ENCODE measurements around the gene MAP1B. TPM values are rescaled to one million over a fixed set of nuclear protein-coding genes. Genes with fewer than 3 reads are reported as not detected.
A peak's percentile ranks its signal among the peaks of the same experiment; 100 is the strongest.

MAP1B gene
- total and polyA plus RNA-seq, 5 experiments from 2014 or later: 0.08 to 0.46 (median 0.36) TPM; not detected in 2

DNA sequence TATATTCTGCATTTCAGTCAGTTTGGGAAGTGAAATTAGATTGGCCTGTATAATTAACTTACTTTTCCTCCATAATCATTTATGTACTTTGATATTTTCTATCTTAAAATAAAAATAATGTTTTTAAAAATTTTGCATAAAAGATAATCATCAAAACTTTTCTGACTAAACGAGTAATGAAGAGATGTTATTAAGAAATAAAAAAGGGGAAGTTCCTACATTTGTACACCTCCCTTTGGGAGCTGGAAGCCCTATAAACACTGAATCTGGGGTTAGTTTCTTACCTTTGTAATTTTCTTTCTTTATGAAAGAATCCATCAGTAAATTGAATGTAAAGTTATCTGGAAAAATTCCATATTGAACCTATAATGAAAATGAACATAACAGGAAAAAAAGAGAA, 126.6 kb downstream of the MAP1B start:
- no peak for ATAC-seq
- Mint-ChIP-seq H3K4me1 (peaks cover 19 to 56% (median 43%) of the 10 kb centered on the region in 4 donors), H3K4me3 (no peak overlapping the region), H3K9me3 (no peaks in the 10 kb centered on the region), H3K27ac (peak overlapping the region in 1 of 10 donors; percentile 55), H3K27me3 (no peaks in the 10 kb centered on the region), H3K36me3 (peaks cover 0 to 70% (median 31%) of the 10 kb centered on the region in 3 donors)
- POLR2A ChIA-PET: no interaction called here
- no peak for DNase-seq

DNA sequence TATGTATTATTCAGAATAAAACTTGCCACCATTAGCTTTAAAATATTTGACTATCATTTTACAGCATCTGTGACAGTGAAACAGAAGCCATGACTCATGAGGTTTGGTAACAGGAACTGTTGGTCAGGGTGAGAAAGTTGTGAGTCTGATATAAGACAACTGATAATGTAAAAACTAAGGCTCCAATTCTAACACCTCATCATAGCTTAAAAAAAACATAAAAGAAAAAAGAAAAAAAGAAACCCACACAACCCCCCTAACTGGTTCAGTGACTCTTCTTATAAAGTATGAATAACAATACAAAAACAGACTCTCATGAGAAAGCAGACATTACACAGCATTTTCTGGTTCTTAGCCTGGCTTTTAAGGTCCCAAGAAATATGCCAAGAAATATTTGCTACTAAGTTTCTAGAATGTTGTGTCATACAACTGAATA, 127.0 kb downstream of the MAP1B start:
- peak in 3 of 10 donors; percentile 6 to 57 (median 25) for DNase-seq
- POLR2A ChIA-PET: no interaction called here

DNA sequence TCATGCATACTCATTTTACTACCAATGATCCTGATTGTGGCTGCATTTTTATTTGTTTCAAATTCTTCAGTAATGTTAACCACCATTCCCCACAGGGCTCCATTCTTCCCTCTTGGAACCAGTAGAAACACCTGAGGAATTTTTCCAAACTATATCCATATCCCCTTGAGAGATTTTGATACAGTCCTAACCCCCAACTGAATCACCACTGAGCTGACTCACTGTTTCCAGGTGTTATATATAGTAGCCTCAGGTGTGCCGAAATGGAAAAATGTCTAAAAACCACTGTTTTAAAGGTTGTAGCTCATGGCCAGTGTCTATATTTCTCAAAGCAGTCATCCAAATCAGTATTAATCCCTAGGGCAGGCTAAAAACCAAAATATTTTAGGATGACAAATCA, 127.6 kb downstream of the MAP1B start:
- DNase-seq: no peak

More for the DNA sequence above, 127.0 kb downstream of the MAP1B start:
- H3K4me3 Mint-ChIP-seq: peak overlapping the region in 3 of 10 donors; percentile 5 to 43 (median 24)
- peak overlapping the region in 2 of 10 donors; percentile 53 to 55 for H3K27ac Mint-ChIP-seq
- H3K27me3 Mint-ChIP-seq: no peaks in the 10 kb centered on the region
- H3K4me1 Mint-ChIP-seq: peaks cover 19 to 56% (median 43%) of the 10 kb centered on the region in 4 donors
- peak; percentile 27 to 50 for ATAC-seq
- peaks cover 0 to 72% (median 34%) of the 10 kb centered on the region in 3 donors for H3K36me3 Mint-ChIP-seq
- H3K9me3 Mint-ChIP-seq: no peaks in the 10 kb centered on the region

DNA sequence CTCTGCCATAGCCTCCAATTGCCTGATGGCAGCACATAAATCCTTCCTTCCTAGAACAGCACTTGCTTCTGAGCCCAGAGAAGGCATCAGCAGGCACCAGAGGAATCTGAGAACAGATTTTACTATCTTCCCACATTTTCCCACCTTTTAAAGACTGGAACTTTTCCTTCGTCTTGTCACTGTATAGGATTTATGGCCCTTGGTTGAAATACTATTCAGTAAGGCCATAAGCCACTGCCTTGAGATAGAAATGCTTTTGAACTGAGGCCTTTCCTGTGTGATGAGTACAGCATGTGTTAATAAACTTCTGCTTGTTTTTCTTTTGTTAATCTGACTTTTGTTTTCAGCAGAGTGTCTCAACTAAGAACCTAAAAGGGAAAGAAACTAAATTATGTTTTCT, 128.4 kb downstream of the MAP1B start:
- Mint-ChIP-seq H3K36me3 (peaks cover 0 to 68% (median 33%) of the 10 kb centered on the region in 3 donors), H3K27me3 (no peaks in the 10 kb centered on the region), H3K27ac (no peak overlapping the region), H3K9me3 (no peaks in the 10 kb centered on the region), H3K4me3 (no peak overlapping the region), H3K4me1 (peaks cover 13 to 48% (median 37%) of the 10 kb centered on the region in 4 donors)
- POLR2A ChIA-PET: no interaction called here
- DNase-seq (no peak), ATAC-seq (no peak)

More for the DNA sequence above, 127.6 kb downstream of the MAP1B start:
- no peaks in the 10 kb centered on the region for H3K27me3 Mint-ChIP-seq
- H3K9me3 Mint-ChIP-seq: no peaks in the 10 kb centered on the region
- ATAC-seq: no peak
- H3K27ac Mint-ChIP-seq: peak overlapping the region in 1 of 10 donors; percentile 5
- H3K4me3 Mint-ChIP-seq: no peak overlapping the region
- peaks cover 19 to 56% (median 42%) of the 10 kb centered on the region in 4 donors for H3K4me1 Mint-ChIP-seq
- H3K36me3 Mint-ChIP-seq: peaks cover 0 to 71% (median 34%) of the 10 kb centered on the region in 3 donors
- POLR2A ChIA-PET: no interaction called here

DNA sequence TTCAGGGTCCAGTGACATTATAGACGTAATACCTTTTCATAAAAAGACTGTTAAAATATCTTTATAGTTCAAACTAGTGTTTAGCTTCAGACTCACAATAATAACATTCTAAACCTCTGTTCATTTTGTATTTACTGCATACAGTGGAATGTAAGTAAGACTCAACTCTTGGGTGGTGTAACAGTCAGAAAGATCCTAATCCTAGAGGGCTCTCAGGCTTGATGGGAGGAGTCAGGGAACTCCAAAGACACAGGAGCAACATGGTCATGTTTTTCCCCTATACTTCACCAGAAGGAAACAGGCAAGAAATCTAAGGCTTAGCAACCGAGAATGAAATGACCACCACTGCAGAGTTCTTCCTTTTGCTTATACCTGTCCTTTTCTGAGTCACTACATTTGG, 130.1 kb downstream of the MAP1B start:
- Mint-ChIP-seq H3K4me3 (no peak overlapping the region), H3K36me3 (peaks cover 0 to 70% (median 32%) of the 10 kb centered on the region in 3 donors), H3K27ac (no peak overlapping the region), H3K4me1 (peaks cover 16 to 45% (median 32%) of the 10 kb centered on the region in 4 donors), H3K27me3 (no peaks in the 10 kb centered on the region), H3K9me3 (no peaks in the 10 kb centered on the region)
- ATAC-seq (no peak), DNase-seq (no peak)
- POLR2A ChIA-PET: interaction anchor here (0.6 kb wide), 1 partner anchor 967 kb away, joined by 3 read pairs; no protein-coding TSS in a partner anchor

DNA sequence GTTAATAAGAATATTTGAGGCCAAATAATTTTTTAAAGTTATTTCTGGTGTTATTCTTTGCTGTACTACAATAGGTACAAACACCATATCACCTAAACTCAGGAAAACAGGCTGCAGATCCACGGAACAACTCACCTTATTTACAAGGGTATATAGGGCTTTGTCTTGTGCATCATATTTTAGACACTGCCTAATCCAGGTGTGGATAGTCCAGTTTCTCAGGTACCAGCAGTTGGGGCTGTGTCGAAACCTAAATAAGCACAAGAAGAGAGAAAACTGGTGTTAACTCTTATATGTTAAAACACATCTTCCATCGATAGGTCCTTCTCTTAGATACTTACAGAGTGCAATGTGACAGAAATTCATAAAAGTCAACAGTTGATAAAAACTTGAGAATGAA, 130.6 kb downstream of the MAP1B start:
- ATAC-seq (no peak), DNase-seq (no peak)
- Mint-ChIP-seq H3K4me1 (peaks cover 14 to 45% (median 27%) of the 10 kb centered on the region in 4 donors), H3K4me3 (no peak overlapping the region), H3K27ac (no peak overlapping the region), H3K9me3 (no peaks in the 10 kb centered on the region), H3K27me3 (no peaks in the 10 kb centered on the region), H3K36me3 (peaks cover 0 to 73% (median 32%) of the 10 kb centered on the region in 3 donors)
- POLR2A ChIA-PET: no interaction called here

DNA sequence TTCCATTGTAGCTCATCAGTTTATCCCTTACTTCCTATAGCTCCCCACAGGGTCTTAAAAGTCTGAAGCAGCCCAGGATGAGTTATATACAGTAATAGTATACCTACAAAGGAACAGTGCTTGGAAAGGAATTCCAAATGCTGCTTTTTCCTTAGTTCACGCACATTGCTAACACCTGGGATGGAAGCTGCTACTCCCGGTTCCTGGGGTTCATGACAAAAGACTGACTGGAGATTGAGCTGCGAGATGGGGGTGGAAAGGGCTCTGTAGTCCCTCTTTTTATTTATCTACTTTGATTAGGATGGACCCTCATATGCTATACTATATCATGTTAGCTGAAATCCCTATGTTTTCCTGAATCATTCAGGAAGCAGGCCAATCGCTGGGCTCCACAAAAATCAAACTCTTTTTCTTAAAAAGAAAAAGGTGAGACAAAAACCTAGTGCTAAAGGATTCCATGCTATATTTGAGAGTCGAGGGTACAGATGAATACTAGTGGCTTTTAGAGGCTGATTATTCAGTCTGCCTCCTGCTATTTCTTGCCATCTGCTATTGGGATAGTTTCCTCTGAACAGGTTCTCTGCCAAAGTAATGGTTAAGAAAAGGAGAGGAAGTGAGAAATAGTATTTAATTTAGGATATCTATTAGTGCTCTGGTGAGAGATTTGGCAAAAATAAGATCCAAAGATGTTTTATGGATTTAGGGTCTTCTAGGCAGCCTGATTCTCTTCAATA, 131.6 kb downstream of the MAP1B start:
- H3K36me3 Mint-ChIP-seq: peaks cover 0 to 71% (median 32%) of the 10 kb centered on the region in 3 donors
- H3K9me3 Mint-ChIP-seq: no peaks in the 10 kb centered on the region
- no peak overlapping the region for H3K27ac Mint-ChIP-seq
- ATAC-seq (no peak), DNase-seq (no peak)
- H3K4me1 Mint-ChIP-seq: peaks cover 11 to 41% (median 22%) of the 10 kb centered on the region in 4 donors
- H3K27me3 Mint-ChIP-seq: no peaks in the 10 kb centered on the region
- POLR2A ChIA-PET: no interaction called here
- H3K4me3 Mint-ChIP-seq: no peak overlapping the region

DNA sequence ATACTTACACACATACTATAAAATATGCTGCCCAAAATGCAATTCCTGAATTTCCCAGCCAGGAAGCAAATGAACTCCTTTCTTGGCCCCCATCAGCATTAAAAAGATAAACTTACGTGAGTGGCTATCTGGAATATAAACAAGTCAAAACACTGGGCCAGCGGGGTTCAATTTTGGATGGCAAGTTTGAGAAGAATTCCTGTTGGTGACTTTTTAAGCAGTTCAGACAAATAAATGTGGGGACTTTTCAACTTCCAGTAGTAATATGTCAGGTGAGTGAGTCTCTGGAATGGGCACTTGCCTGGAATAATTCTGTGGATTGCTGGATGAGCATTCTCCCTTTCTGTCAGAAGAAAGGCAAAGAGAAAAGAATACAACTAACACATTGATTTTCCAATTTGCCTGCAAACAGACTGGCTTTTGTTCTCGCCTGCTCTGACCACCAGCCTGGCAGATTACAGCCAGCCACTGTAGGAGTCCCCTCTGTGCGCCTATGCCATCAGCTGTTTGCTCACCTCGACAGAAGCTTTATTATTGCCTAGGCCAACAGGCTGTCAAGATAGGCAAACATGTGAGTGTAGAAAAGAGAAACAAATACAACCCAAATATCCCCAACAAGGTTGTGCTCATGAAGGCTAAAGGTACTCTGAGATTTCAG, 134.2 kb downstream of the MAP1B start:
- H3K4me3 Mint-ChIP-seq: no peak overlapping the region
- POLR2A ChIA-PET: no interaction called here
- DNase-seq (no peak), ATAC-seq (no peak)
- peaks cover 15 to 40% (median 21%) of the 10 kb centered on the region in 4 donors for H3K4me1 Mint-ChIP-seq
- no peaks in the 10 kb centered on the region for H3K9me3 Mint-ChIP-seq
- no peaks in the 10 kb centered on the region for H3K27me3 Mint-ChIP-seq
- H3K27ac Mint-ChIP-seq: no peak overlapping the region
- H3K36me3 Mint-ChIP-seq: peaks cover 0 to 48% (median 20%) of the 10 kb centered on the region in 3 donors

DNA sequence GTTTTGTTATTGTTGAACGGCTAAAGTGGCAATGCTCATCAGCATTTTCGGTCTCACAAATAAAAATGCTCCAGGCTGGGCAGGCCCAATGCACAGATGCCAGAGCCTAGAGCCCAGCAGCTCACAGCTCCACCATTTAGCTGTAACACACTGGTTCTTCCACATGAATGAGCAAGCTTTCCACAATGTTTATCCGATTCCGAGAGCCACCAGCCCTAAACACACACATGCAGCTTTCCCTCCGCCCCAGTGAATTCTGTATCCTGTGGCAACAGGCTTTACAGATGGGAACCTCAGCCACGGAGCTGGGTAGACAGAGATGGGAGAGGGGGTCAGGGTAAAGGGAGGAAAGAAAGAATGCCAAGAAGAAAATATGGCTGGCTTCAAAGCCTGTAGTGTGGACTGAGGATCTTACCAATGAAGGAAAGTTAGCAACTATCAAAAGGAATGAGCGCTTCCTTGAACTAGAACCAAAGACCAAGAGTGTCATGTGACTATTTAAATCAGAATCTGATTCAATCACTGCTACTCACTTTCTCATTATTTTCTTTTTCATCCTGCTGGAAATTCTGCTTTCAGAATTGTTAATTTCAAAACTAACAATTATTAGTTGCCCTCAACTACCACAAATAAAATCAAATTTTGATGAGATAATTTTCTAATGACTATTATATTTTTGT, 135.7 kb downstream of the MAP1B start:
- POLR2A ChIA-PET: no interaction called here
- DNase-seq (no peak), ATAC-seq (no peak)
- Mint-ChIP-seq H3K4me1 (peaks cover 22 to 44% (median 27%) of the 10 kb centered on the region in 4 donors), H3K9me3 (no peaks in the 10 kb centered on the region), H3K27ac (no peak overlapping the region), H3K4me3 (no peak overlapping the region), H3K27me3 (no peaks in the 10 kb centered on the region), H3K36me3 (peaks cover 0 to 35% (median 11%) of the 10 kb centered on the region in 3 donors)

DNA sequence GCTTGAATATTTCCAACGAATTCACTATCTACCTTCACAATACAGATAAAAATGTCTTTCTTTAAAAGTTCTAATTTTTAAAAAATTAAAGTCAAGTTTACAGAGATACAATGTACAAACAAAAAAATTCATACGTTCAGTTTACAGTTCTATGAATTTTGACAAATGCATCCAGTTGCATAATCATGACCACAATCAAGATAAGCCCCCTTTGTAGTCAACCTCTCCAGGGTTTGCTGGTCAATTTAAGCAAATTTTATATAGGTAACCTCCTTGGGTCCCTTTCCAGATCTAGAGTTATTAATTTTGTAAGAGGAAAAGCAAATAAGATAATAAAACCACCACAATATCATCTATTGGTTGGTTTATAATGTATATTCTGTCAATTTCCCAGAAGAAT, 136.4 kb downstream of the MAP1B start:
- no peak for ATAC-seq
- DNase-seq: no peak
- Mint-ChIP-seq H3K27me3 (no peaks in the 10 kb centered on the region), H3K4me1 (peaks cover 22 to 47% (median 28%) of the 10 kb centered on the region in 4 donors), H3K9me3 (no peaks in the 10 kb centered on the region), H3K27ac (no peak overlapping the region), H3K36me3 (peaks cover 0 to 30% (median 5%) of the 10 kb centered on the region in 3 donors), H3K4me3 (no peak overlapping the region)
- POLR2A ChIA-PET: no interaction called here

DNA sequence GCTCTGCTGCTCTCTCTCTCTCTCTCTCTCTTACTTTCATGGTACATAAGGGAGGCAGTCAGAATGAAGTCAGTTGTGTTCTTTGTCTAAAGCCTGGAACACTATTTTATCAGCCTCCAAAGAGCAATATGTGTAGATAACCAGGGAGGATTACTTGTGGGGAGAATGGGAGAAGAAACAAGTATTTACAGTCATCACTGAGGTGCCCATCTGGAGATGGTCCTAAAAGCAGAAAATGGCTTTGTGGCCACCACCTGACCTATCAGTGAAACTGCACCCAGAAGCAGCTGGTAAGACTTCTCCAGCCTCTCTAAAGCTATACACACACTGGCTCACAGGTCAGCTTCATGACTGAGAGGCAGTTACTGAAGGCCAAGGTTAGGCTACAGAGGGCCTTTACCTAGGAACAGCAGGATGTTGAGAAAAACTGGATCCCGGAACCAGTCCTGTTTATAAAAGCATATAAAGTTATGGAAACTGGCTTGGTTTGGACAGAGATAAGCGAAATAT, 137.6 kb downstream of the MAP1B start:
- no peak for ATAC-seq
- Mint-ChIP-seq H3K9me3 (no peaks in the 10 kb centered on the region), H3K36me3 (peaks cover 0 to 24% (median 2%) of the 10 kb centered on the region in 3 donors), H3K4me1 (peaks cover 22 to 51% (median 31%) of the 10 kb centered on the region in 4 donors), H3K27me3 (no peaks in the 10 kb centered on the region), H3K4me3 (no peak overlapping the region), H3K27ac (peak overlapping the region in 1 of 10 donors; percentile 14)
- POLR2A ChIA-PET: no interaction called here
- DNase-seq: no peak

DNA sequence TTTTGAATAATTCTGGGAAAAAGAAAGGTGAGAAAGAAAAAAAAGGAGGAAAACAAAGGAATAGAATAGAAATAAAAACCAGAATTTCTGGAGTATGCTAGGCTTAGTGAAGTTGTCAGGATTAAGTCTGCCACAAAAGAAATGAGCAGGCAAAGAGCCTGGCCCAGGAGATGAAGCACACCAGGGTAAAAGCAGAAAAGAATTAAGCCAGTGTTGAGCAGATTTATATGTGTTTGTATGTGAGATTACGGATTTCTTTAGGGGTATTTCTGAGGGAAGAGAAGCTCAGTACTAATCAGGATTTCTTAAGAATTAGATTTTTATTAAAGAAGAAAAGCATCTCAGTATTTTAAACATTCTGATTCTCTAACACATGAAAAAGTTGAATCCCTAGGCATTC, 138.3 kb downstream of the MAP1B start:
- POLR2A ChIA-PET: no interaction called here
- peaks cover 22 to 51% (median 32%) of the 10 kb centered on the region in 4 donors for H3K4me1 Mint-ChIP-seq
- H3K9me3 Mint-ChIP-seq: no peaks in the 10 kb centered on the region
- peak overlapping the region in 1 of 10 donors; percentile 26 for H3K27ac Mint-ChIP-seq
- H3K4me3 Mint-ChIP-seq: no peak overlapping the region
- peaks cover 0 to 24% (median 0%) of the 10 kb centered on the region in 3 donors for H3K36me3 Mint-ChIP-seq
- DNase-seq (no peak), ATAC-seq (no peak)
- no peaks in the 10 kb centered on the region for H3K27me3 Mint-ChIP-seq

All from naive thymus-derived CD8-positive, alpha-beta T cell (primary cell).